HG03457 (cell line): ENCODE measurements around the gene REELD1.

Experiments
- ATAC-seq: cut with Tn5 transposase; IDR thresholded peaks from one replicate; pipeline ENCODE4 v1.9.1; 2021; ENCODE audit warnings: moderate number of reproducible peaks; ENCODE audit not compliant: unreplicated experiment

The REELD1 gene

DNA sequence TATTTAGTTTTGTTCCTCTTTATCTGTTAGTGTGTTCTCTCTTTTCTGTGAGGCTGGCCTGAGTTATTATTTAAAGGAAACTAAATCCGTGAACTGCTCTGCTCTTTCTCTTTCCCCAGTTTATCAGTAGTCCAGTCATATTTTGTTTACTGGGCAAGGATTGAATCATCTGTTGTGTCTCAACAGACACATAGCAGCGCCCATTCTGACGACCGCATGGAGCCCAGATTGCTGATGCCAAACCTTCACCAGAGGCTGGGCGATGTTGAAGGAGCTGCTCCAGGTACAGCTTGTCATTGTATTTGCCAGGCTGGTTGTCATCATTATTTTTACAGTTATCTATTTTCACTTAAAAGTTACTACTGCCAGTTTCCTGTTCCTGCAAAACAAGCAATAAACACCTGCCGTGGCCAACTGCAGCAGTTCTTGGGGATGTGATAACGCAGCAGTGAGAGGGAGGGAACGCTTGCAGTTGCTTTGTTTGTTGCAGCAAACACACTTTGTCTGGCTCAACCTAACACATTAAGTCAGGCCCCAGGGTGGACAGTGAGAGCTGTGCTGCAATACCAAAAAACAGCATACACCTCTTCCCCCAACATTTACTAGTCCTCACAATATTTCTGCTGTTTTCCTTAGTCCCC lies 10.1 kb downstream of the REELD1 start:
- ATAC-seq: no peak

DNA sequence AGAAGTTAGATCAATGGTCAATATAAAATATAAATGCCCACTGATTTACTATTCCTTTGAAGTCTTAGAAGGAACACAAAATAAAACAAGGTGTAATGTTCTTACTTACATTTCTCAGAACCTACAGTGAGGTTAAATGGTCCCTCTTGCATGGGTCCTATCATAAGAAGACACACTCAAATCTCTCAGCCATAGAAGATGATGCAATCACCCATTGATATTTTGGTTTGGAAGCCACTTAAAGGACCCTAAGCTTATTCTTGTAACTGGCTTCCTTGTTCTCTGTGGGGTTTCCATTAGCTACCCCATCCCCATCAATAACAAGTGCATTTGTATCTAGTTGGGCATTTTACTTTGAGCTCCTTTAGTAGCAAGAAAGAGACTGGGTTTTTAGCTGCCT lies 15.1 kb downstream of the REELD1 start:
- no peak for ATAC-seq

DNA sequence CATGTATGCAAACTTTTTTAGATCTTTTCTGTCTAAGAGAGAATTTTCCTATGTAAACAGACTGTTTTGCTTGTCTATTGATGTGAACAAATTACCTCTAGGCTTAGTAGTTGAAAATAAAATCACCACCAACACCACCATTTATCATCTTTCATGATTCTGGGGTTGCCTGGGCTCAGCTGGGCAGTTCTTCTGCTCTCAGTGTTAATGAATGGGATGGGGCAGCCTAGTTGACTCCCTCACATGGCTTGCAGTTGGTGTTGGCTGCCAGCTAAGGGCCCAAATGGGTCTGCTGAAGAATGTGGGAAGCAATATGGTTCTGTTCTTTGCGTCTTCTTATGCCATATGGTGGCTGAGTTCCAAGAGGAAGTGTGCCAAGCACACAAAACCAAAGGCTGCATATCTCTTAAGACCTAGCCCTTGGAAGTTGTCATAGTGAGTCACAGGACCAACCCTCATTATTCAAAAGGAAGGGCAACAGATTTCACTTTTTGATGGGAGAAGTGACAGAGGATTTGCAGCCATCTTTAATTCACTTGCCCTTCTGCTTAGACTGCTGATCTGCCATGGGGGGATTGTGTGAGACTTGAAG lies 17.9 kb downstream of the REELD1 start:
- no peak for ATAC-seq

DNA sequence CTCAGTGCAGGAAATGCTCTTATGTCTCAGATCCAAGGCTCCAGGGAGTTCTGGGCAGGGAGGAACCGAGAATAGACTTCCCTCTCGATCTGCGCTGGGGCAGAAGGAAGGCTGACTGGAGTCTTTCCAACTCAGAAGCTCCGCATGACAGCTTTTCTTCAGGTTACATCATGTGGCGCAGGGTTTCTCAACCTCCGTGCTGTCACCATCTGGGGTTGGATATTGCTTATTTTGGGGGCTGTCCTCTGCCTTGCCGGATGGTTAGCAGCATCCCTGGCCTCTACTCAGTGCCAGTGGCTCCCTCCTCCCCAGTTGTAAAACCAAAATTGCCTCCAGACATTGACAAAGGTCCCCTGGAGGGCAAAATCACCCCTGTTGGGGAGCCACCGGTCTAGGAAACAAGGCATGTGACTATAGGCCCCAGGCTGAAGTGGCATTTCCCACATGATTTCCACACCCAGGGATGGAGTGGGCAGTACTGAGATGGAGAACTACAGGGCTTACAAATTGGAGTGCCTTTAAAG lies 21.4 kb downstream of the REELD1 start:
- ATAC-seq: no peak

DNA sequence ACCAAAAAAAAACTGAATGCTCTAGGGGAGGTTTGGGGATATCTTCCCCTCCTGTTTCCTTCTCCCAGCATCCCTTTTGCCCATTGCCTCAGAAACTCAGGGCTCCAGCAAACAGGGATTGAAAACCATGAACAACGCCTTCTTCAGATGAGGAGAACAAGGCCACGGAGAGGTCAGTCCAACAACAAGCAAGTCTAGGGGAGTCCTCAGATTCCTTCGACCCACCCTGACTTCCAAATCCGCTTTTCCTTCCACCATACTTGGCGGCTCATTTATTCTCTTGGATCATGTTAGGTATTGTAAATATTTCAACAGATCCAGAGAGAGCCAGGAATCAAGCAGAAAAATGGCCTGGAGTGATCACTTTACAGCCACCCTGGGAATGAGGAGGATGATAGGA lies 21.9 kb downstream of the REELD1 start:
- ATAC-seq: no peak

DNA sequence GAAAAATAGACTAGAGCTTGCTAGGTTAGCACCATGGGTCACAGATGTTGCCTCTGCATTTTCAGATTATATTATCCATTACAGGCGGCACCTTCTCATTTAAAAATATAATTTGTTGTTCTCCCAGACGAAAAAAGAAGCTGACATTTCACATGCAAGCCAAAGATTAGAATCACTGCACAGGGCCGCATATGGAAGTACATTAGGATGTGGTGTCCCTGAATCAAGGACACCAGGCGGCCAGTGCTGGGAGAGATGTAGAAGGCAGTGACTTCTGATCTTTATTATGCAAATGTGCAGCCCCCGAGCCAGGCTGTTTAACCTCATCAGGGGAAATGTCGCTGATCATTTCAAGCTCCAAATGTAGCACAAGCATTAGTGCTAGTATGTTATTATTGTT lies 22.8 kb downstream of the REELD1 start:
- ATAC-seq: no peak

DNA sequence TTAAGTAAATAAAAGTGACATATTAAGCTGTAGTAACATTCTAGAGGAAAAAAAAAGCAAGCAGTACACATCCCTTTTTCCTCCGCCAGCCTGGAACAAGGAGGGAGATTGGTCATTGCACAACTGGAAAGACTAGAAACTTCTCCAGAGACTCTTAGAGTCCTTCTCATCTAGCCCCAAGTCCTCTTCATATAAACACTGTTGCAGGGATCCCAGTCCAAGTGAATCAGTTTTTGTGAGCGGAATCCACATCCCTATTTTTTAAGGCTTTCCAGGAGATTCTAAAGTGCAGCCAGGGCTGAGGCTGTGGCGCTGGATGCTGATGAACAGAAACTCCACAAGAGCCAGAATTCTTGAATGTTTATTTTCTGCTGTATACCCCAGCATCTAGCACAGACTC lies 23.8 kb downstream of the REELD1 start:
- ATAC-seq: no peak

DNA sequence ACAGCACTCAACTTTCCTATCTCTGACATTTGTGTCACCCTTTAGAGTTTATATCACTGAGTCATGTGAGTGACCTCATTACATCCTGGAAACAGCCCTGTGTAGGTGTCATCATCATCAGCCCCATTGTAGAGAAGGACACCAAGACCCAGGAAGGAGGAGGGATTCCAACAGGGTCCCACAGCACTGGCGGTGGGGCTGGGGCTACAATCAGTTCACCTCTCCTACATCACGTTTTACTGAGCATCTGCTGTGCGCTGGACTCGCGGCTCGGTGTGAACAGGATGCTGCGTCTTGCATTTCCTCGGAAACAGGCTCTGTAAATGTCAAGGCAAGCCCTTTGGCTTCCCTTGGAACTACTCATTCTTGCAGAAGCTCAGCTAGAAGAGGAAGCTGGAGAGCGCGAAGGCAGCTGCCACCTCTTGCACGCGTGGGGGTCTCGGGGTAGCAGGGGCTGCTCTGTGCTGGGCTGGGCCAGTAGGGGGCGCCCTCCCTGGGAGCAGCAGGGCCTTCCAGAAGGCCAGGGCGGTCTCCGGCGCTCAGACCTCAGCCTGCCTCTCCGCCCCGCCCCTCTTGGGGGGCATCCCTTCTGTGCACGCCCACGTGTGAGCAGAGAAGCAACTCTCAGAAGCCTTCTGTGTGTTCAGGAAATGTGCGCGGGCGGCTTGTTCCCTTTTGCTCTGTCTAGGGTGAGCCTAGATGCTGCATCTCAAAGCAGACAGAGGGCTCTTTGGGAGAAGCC lies 29.0 kb downstream of the REELD1 start:
- ATAC-seq: peak; percentile 90

DNA sequence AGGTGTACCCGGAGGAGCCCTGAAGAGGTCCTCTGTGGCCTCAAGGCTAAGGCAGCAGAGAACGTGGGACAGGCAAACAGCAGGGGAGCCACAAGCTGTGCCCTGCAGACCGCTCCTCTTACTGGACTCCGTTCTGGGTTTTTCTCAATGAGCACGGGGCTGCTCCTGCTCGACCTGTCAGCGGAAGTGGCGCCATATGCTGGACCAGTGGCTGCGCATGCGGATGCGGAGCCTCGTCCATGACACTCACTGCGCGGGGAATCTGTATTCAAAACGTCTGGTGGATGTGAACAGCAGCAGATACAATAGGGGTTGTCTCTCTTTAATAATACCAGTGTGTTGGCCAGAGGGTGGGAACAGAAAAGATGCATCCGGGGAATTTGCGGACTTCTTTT lies 29.5 kb downstream of the REELD1 start:
- no peak for ATAC-seq

DNA sequence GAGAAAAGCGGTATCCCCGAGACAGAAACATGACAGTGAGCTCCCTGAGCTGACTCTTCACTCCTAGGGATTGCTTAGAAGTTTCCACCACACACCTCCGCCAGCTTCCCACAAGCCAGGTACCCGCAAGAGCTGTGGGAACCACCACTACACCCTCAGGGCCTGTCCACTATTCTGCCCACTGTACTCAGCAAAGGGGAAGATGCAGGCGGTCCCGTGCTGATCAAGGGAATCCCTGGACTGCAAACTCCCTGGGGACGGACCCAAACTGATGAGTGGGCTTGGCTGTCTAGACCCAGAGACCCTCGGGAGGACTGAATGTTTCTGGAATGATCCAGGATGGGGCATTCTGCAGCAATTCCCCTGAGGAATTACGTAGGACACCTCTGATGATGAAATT lies 30.2 kb downstream of the REELD1 start:
- no peak for ATAC-seq

DNA sequence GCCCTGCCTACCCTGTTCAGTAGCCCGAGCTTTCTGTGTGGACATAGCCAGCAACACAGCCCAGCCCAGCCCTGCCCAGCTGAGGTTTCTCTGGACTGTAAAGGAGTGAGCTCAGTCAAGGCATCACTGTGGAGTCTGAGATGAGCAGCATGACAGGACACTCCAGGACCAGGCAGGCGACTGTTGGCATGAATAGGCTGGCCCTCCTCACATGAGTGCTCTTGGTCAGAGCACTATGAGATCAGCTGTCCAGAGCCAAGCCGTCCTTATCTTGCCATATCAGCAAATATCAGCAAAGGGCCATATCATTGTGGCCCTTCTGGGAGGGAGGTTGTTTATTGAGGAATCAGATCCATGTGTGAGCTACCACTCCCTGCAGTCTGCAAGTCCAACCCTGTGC lies 30.9 kb downstream of the REELD1 start:
- no peak for ATAC-seq

DNA sequence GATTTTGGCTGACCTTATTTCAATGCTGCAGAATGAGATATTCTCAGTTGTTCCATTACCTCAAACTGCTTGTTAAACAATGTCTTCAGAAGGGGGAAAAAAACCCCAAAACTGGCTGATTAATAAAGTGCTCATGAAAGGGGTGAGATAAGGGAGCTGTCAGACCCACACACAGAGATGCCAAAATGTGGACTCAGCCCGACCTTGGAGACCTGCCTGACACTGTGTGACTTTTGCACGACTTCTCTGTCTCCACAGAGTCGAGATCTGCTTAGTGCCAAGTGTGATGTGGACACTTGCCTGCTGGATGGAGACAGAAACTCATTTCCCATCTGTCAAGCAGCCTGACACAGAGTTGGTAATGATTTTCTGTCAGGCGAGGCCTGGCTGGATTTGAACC lies 31.5 kb downstream of the REELD1 start:
- no peak for ATAC-seq

DNA sequence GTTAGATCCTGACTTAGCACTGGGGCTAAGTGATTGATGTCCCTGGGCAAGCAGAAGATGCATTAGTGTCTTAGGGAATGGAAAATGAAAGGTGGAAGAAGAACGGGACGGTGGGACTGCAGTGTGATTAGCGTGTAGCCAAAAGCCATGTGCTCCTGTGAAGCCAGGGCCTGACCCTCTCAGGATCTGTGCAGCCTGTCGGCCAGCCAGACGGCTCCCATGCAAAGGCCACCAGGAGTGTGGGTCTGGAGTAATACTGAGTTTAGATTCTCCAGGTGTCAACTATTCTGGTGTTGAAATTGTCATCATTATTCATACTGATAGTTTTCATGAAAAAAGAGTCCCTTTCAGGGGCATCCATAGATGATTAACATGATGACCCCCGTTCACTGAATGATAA lies 32.0 kb downstream of the REELD1 start:
- no peak for ATAC-seq

DNA sequence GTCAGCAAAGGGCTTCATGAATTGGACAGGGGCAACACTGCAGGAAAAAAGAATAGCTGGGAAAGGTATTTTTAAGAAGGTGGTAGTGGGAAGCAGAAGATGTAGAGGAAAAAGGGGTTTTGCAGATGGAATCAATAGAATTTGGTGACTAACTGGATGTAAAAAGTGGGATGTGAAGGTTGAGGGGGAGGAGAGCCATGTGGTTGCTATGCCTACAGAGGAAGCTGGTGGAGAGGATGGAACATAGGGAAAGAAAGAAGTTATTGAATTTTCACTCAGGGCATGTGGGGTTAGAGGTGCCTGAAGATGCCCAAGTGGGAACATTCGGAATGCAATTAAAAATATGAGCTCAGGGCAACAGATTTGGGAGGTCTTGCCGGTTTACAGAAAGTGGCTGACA lies 33.0 kb downstream of the REELD1 start:
- no peak for ATAC-seq

DNA sequence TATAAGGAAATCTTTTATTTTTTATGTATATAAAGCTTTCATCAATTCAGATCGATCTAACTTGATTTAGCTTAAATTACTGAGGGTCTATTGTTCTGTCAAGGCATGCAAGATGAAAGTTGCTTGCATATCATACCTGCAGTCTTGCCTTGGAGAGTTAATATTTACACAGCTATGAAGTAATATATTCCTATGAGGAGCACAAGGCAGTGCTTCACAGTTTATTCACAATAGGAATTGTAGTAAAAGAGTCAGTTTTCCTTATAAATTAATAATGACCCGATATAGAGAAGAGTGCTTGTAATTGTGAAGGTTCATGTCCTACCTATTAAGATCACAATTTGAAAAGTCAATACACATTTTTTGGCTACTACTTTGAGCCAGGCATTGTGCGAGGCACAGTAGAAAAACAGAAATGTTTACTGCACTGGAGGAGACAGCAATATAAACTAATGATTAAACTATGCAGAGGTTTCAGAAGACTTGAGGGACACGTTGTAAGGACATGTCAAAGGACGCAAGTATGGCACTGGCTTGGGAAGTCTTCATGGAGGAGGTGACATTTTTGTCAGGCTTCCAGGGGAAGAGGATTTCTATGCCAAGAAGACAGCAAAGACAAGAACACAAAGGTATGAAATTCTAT lies 38.8 kb downstream of the REELD1 start:
- ATAC-seq: no peak

DNA sequence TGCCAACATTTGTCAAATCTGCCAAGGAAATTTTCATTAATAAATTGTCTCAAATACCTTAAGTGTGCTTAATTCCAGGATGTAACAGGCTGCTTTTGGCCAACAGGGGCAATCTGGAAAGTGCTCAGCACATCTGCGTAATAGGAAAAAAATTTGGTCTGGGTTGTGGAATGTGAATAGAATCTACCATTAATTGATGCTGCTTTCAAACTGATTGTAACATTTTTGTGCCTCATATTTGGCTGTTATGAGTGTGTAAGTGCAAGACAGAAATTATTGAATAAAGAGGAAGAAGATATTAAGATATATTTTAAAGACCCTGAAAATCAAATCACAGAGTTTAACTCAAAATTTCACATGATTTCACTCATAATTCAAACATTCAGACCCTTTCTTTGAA lies 41.1 kb downstream of the REELD1 start:
- ATAC-seq: no peak

DNA sequence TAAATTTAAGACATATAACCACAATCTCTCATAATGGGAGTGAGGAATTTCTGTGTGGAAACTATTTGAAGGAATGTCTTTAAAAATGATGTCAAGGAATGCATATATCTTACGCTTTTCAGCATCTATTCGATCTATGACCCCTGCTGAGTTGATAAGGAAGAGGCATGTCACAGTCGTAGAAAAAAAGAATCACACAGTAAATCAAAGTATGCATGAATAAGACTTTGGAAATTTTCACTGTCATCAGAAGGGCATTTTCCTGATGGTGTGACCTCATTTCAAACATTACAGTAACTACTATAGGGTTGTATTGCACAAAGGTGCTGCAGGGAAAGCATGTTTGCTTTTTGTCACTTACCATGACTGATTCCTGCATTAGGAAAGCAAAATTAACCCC lies 41.5 kb downstream of the REELD1 start:
- ATAC-seq: no peak

DNA sequence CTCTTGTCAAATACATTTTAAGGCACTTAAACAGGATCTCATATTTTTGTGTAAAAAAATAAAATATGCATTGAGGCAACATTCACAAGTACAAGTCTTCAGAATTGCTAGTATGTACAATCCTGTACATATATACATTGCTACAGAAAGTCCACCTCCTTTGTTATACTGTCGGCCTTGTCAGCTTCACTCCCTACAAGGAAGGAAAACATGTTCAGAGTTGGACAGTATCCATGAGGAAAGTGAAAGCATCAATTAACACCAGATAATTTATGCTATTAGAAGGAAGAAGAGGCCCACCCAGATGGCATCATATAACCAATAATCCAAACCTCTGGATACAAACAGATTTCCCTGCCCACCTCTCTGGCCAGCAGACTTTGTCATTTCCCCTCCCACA lies 42.0 kb downstream of the REELD1 start:
- no peak for ATAC-seq

DNA sequence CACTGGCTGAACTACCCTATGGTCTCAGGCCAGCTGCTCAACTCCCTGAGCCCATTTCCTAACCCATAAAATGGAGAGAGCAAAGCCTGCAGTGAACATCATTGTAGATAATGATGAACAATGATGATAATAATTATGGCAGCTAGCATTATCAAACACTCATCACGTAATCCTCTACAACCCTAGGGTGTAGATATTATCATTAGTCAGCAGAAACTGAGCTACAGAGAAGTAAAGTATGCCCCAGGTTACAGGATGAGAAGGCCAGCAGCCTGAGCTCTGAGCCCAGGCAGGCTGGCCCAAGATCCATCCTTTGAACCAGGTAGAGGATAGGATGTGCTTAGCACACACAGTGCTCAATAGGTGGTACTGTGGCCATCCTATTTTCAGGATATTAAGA lies 43.2 kb downstream of the REELD1 start:
- no peak for ATAC-seq

DNA sequence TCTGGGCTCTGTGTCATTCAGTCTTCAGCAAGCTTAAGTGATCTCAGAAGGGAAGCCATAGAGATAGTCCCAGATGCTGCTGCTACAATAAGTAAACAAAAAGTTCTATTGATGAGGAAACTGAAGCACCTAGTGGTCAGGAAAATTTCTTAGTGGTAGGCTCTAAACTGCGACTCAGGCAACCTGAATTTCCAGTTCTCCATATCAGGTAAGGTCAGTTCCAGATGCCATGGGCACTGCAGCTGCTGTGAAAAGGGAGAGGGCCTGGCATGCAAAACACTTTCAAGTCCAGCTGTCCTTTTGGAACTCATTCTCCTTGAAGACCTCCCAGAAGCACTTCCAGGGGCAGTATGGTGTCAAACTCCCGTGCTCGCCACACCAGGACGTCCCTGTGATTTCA lies 46.2 kb downstream of the REELD1 start:
- ATAC-seq: no peak

DNA sequence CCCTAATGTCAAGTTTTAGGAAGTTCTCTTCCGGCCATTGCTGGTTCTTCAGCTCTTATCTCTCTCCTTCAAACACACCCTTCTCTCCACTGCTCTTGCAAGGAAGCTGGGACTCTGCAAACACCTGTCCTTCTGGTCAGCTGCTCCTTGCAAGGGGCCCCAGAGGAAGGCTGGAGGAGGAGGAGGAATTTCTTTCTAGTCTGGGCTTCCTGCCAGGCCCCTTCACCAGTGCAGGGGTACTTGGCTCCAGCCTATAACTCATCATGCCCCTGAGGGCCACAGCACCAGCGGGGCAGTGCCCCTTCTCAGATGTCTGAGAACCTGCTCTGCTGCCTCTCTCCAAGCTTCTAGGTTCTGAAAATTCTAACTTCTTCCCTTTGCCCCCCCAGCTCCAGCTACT lies 46.7 kb downstream of the REELD1 start:
- ATAC-seq: no peak

DNA sequence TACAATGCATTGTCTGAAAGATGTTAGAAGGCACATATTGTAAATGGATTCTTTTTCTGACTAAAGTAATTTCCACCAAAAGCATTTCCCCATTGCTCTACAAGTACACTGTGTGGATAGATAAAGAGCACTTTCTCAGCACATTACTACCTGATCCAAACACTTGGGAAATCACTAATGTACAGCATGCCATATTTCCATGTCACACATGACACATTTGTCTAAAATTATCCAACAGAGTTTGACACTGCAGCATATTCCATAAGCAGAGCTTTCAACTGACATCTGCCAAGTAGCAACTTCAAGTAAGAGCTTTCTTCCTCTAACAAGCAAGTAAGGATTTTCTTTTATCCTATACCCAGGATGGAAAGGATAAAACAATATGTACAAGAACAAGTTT lies 49.5 kb downstream of the REELD1 start:
- no peak for ATAC-seq
